Natural killer cell (primary cell): Measurements from ENCODE around the gene SLITRK2. TPM values are rescaled to one million over a fixed set of nuclear protein-coding genes. Genes with fewer than 3 reads are reported as not detected.

Experiments
- ATAC-seq, 3 donors: fragments of 150-1000 bp in 2 of 3; fragments of 200-7000 bp in 1 of 3; cut with Tn5 transposase; 1 replicate in 1 of 3; 2 replicates in 2 of 3; pipeline ENCODE4 v1.10.0; 2021; ENCODE audit warnings: mild to moderate bottlenecking in 2 of 3, moderate library complexity in 2 of 3
- DNase-seq, 2 donors: peaks; one replicate each; pipeline versions ENCODE4 v3.0.0 to v3.0.0-alpha.2; 2013 to 2021; ENCODE audit warnings: mixed read lengths in 1 of 2
- H3K27ac ChIP-seq: one replicate; pipeline ENCODE4 v1.5.1; 2013; ENCODE audit warnings: mild to moderate bottlenecking, low read length
- H3K27me3 ChIP-seq: one replicate; pipeline ENCODE4 v1.6.1; 2013; ENCODE audit warnings: low read length; ENCODE audit not compliant: control insufficient read depth, insufficient read depth
- H3K36me3 ChIP-seq: one replicate; pipeline ENCODE4 v1.6.1; 2013; ENCODE audit warnings: low read length; ENCODE audit not compliant: control insufficient read depth, insufficient read depth
- H3K4me1 ChIP-seq: one replicate; pipeline ENCODE4 v1.6.1; 2013; ENCODE audit warnings: low read length; ENCODE audit not compliant: control insufficient read depth, insufficient read depth
- H3K4me3 ChIP-seq: one replicate; pipeline ENCODE4 v1.5.1; 2013; ENCODE audit warnings: low read length
- H3K9me3 ChIP-seq: one replicate; pipeline ENCODE4 v1.6.1; 2013; ENCODE audit warnings: low read length; ENCODE audit not compliant: control insufficient read depth, insufficient read depth
- H3K27ac Mint-ChIP-seq, 2 donors: one replicate each; pipeline ENCODE4 v1.8.0; 2022; ENCODE audit warnings: mild to moderate bottlenecking in 2 of 2, mixed read lengths in 2 of 2, moderate library complexity in 1 of 2
- H3K27me3 Mint-ChIP-seq, 2 donors: one replicate each; pipeline ENCODE4 v1.8.0; 2022; ENCODE audit warnings: low read depth in 2 of 2, mixed read lengths in 2 of 2
- H3K36me3 Mint-ChIP-seq: one replicate; pipeline ENCODE4 v1.8.0; 2022; ENCODE audit warnings: mixed read lengths
- H3K4me1 Mint-ChIP-seq, 2 donors: one replicate each; pipeline ENCODE4 v1.8.0; 2022; ENCODE audit warnings: mixed read lengths in 2 of 2
- H3K4me3 Mint-ChIP-seq: one replicate; pipeline ENCODE4 v1.8.0; 2022; ENCODE audit warnings: mild to moderate bottlenecking, moderate library complexity, mixed read lengths
- H3K9me3 Mint-ChIP-seq, 2 donors: one replicate each; pipeline ENCODE4 v1.8.0; 2022; ENCODE audit warnings: mixed read lengths in 2 of 2
- CTCF ChIP-seq: fragments of 200-600 bp; IDR thresholded peaks from one replicate; pipeline ENCODE4 v1.8.0; 2022; ENCODE audit warnings: antibody characterized with exemption
- WGBS: methylation state at CpG from one replicate; pipeline ENCODE4 v1.1.7; 2013; ENCODE audit warnings: missing lambda C conversion rate; ENCODE audit not compliant: insufficient coverage; 5-methylcytosine and 5-hydroxymethylcytosine counted together
- intact Hi-C: fragments of 100-400 bp; cut with micrococcal nuclease; formaldehyde crosslinking; loops from one replicate; pipeline ENCODE4 v1.14.2; 2022
- total RNA-seq, 4 donors: library from RNA; stranded (reverse); fragments of 120-200 nt in 1 of 4; gene quantifications; one replicate each; pipeline versions ENCODE4 v1.2.3 to v1.2.4, GENCODE V29; 2013 to 2022

The SLITRK2 gene
- total RNA-seq, 3 donors from 2014 or later (not counting 1 experiment from before 2014, with no cell fraction given) = not detected

- no peaks in the 10 kb centered on the region for H3K9me3 Mint-ChIP-seq
- TF ChIP-seq CTCF = no peak
- WGBS = 100% methylated on average over 1 of the region's 2 CpGs
- ATAC-seq (no peak), DNase-seq (no peak)
- H3K4me3 Mint-ChIP-seq = no peak overlapping the region
- H3K27ac ChIP-seq = no peak overlapping the region
- no peaks in the 10 kb centered on the region for H3K27me3 ChIP-seq
- no peaks in the 10 kb centered on the region for H3K27me3 Mint-ChIP-seq
- H3K36me3 ChIP-seq = no peaks in the 10 kb centered on the region
- no peaks in the 10 kb centered on the region for H3K4me1 Mint-ChIP-seq
- no peaks in the 10 kb centered on the region for H3K36me3 Mint-ChIP-seq
- H3K27ac Mint-ChIP-seq = no peak overlapping the region
- no peak overlapping the region for H3K4me3 ChIP-seq
- intact Hi-C loops = no loop called here
- no peaks in the 10 kb centered on the region for H3K4me1 ChIP-seq
- H3K9me3 ChIP-seq = no peaks in the 10 kb centered on the region
Measured at GRCh38 chrX:145848448-145848847, 30.8 kb downstream of the SLITRK2 start.

- Histone ChIP-seq H3K27ac (no peak overlapping the region), H3K4me3 (no peak overlapping the region), H3K4me1 (no peaks in the 10 kb centered on the region), H3K36me3 (no peaks in the 10 kb centered on the region), H3K27me3 (no peaks in the 10 kb centered on the region), H3K9me3 (no peaks in the 10 kb centered on the region)
- Mint-ChIP-seq H3K9me3 (no peaks in the 10 kb centered on the region), H3K36me3 (no peaks in the 10 kb centered on the region), H3K27me3 (no peaks in the 10 kb centered on the region), H3K4me3 (no peak overlapping the region), H3K4me1 (no peaks in the 10 kb centered on the region), H3K27ac (no peak overlapping the region)
- no peak for DNase-seq
- intact Hi-C loops = no loop called here
- TF ChIP-seq CTCF = no peak
- 93% methylated on average over 10 of the region's 11 CpGs for WGBS
- ATAC-seq = no peak
Measured at GRCh38 chrX:145848857-145849256, 31.2 kb downstream of the SLITRK2 start.

- 95% methylated on average over 13 of the region's 13 CpGs for WGBS
- Mint-ChIP-seq H3K9me3 (peaks cover 0 to 3% of the 10 kb centered on the region in 2 donors), H3K4me3 (no peak overlapping the region), H3K4me1 (no peaks in the 10 kb centered on the region), H3K27me3 (no peaks in the 10 kb centered on the region), H3K36me3 (no peaks in the 10 kb centered on the region), H3K27ac (no peak overlapping the region)
- H3K36me3 ChIP-seq = no peaks in the 10 kb centered on the region
- H3K27me3 ChIP-seq = no peaks in the 10 kb centered on the region
- DNase-seq = no peak
- H3K27ac ChIP-seq = no peak overlapping the region
- ATAC-seq = no peak
- no peaks in the 10 kb centered on the region for H3K4me1 ChIP-seq
- TF ChIP-seq CTCF = no peak
- intact Hi-C loops = no loop called here
- no peaks in the 10 kb centered on the region for H3K9me3 ChIP-seq
- no peak overlapping the region for H3K4me3 ChIP-seq
Measured at GRCh38 chrX:145853181-145853580, 35.6 kb downstream of the SLITRK2 start.

- Histone ChIP-seq H3K4me1 (no peaks in the 10 kb centered on the region), H3K9me3 (no peaks in the 10 kb centered on the region), H3K27me3 (no peaks in the 10 kb centered on the region), H3K36me3 (no peaks in the 10 kb centered on the region), H3K27ac (no peak overlapping the region), H3K4me3 (no peak overlapping the region)
- DNase-seq (no peak), ATAC-seq (no peak)
- intact Hi-C loops = no loop called here
- H3K4me3 Mint-ChIP-seq = no peak overlapping the region
- no peak overlapping the region for H3K27ac Mint-ChIP-seq
- peaks cover 0 to 6% of the 10 kb centered on the region in 2 donors for H3K9me3 Mint-ChIP-seq
- TF ChIP-seq CTCF = no peak
- H3K27me3 Mint-ChIP-seq = no peaks in the 10 kb centered on the region
- 90% methylated on average over 3 of the region's 4 CpGs for WGBS
- no peaks in the 10 kb centered on the region for H3K4me1 Mint-ChIP-seq
- H3K36me3 Mint-ChIP-seq = no peaks in the 10 kb centered on the region
Measured at GRCh38 chrX:145856181-145856580, 38.6 kb downstream of the SLITRK2 start.
